HG03571 (cell line): ENCODE measurements around the gene VAMP4.
"Not testable (repeated sequence)": the region's sequence is repeated elsewhere in the genome, so short reads cannot be mapped to it uniquely, and the experiment has no call there.

Experiments used
- ATAC-seq: cut with Tn5 transposase; IDR thresholded peaks from one replicate; pipeline ENCODE4 v1.9.1; 2021; ENCODE audit not compliant: unreplicated experiment

VAMP4 gene

GRCh38 chr1:171702598-171702997, 39.3 kb downstream of the VAMP4 start:
- ATAC-seq = no peak

GRCh38 chr1:171699531-171699930, 42.3 kb downstream of the VAMP4 start:
- no peak for ATAC-seq

GRCh38 chr1:171695772-171696171, 46.1 kb downstream of the VAMP4 start:
- ATAC-seq = not testable (repeated sequence)

- ATAC-seq = not testable (repeated sequence)
These were observed 48.3 kb downstream of the VAMP4 start for GRCh38 chr1:171693541-171693940.

GRCh38 chr1:171683870-171684269, 58.0 kb downstream of the VAMP4 start:
- ATAC-seq = no peak

- no peak for ATAC-seq
These were observed 61.5 kb downstream of the VAMP4 start for GRCh38 chr1:171680339-171680738.

- ATAC-seq = no peak
These were observed 65.0 kb downstream of the VAMP4 start for GRCh38 chr1:171676823-171677222.

- no peak for ATAC-seq
These were observed 67.1 kb downstream of the VAMP4 start for GRCh38 chr1:171674431-171675405.

GRCh38 chr1:171670739-171671138, 71.1 kb downstream of the VAMP4 start:
- no peak for ATAC-seq

GRCh38 chr1:171668372-171668771, 73.5 kb downstream of the VAMP4 start:
- ATAC-seq = no peak

- no peak for ATAC-seq
These were observed 75.6 kb downstream of the VAMP4 start for GRCh38 chr1:171666114-171666769.

- no peak for ATAC-seq
These were observed 76.9 kb downstream of the VAMP4 start for GRCh38 chr1:171664976-171665375.

GRCh38 chr1:171663854-171664575, 77.8 kb downstream of the VAMP4 start:
- no peak for ATAC-seq

- ATAC-seq = no peak
These were observed 78.6 kb downstream of the VAMP4 start for GRCh38 chr1:171663036-171663853.

GRCh38 chr1:171661076-171661650, 80.7 kb downstream of the VAMP4 start:
- no peak for ATAC-seq

- not testable (repeated sequence) for ATAC-seq
These were observed 85.7 kb downstream of the VAMP4 start for GRCh38 chr1:171656206-171656605.

- ATAC-seq = no peak
These were observed 86.1 kb downstream of the VAMP4 start for GRCh38 chr1:171655746-171656116.

GRCh38 chr1:171654942-171655745, 86.7 kb downstream of the VAMP4 start:
- no peak for ATAC-seq

GRCh38 chr1:171654201-171654941, 87.5 kb downstream of the VAMP4 start:
- no peak for ATAC-seq
